ENCODE data around the gene WAPL. TPM values are rescaled to one million over a fixed set of nuclear protein-coding genes. Genes with fewer than 3 reads are reported as not detected.

WAPL gene
- total and polyA plus RNA-seq, 2 of the 8 experiments (the other 6 are each of a cell fraction or from before 2014, with no cell fraction given) = 12.8 to 48.1 TPM

- no peak for TF ChIP-seq CHD7 (IDR thresholded peaks at IDR 0.05; ENCODE audit: insufficient replicate concordance, low read length)
- no peak for TF ChIP-seq NANOG (IDR thresholded peaks at IDR 0.05; ENCODE audit: insufficient read depth, low read depth, low read length, poor library complexity, severe bottlenecking)
- no peak for TF ChIP-seq EZH2 (IDR thresholded peaks at IDR 0.05; ENCODE audit: low read depth, low read length, severe bottlenecking)
- TF ChIP-seq KDM5A (IDR thresholded peaks at IDR 0.05; ENCODE audit: low read length) = no peak
- no peak for TF ChIP-seq SIRT6 (IDR thresholded peaks at IDR 0.05; ENCODE audit: low read length)
- no peak for TF ChIP-seq CTBP2 (IDR thresholded peaks at IDR 0.05; ENCODE audit: borderline replicate concordance, insufficient read depth, insufficient read length, low read length)
- no peak for TF ChIP-seq BRCA1 (IDR thresholded peaks at IDR 0.05; ENCODE audit: low read depth, low read length)
- TF ChIP-seq CHD1 (IDR thresholded peaks at IDR 0.05; ENCODE audit: low read depth, low read length) = no peak
- TF ChIP-seq BACH1 (IDR thresholded peaks at IDR 0.05; ENCODE audit: low read length) = no peak
- TF ChIP-seq YY1 (IDR thresholded peaks at IDR 0.05; ENCODE audit: low read depth, low read length) = peak; percentile 74
These were observed 132.0 kb downstream of the WAPL start (continued) for GRCh38 chr10:86389441-86390193.

Measured in H1 (cell line).